GM18858 (cell line): ENCODE results near the gene DPH5.
"Not testable (repeated sequence)": the region's sequence is repeated elsewhere in the genome, so short reads cannot be mapped to it uniquely, and the experiment has no call there.

Source experiments
- ATAC-seq: cut with Tn5 transposase; IDR thresholded peaks from one replicate; pipeline ENCODE4 v1.9.1; 2021; ENCODE audit not compliant: unreplicated experiment

DPH5 gene

DNA sequence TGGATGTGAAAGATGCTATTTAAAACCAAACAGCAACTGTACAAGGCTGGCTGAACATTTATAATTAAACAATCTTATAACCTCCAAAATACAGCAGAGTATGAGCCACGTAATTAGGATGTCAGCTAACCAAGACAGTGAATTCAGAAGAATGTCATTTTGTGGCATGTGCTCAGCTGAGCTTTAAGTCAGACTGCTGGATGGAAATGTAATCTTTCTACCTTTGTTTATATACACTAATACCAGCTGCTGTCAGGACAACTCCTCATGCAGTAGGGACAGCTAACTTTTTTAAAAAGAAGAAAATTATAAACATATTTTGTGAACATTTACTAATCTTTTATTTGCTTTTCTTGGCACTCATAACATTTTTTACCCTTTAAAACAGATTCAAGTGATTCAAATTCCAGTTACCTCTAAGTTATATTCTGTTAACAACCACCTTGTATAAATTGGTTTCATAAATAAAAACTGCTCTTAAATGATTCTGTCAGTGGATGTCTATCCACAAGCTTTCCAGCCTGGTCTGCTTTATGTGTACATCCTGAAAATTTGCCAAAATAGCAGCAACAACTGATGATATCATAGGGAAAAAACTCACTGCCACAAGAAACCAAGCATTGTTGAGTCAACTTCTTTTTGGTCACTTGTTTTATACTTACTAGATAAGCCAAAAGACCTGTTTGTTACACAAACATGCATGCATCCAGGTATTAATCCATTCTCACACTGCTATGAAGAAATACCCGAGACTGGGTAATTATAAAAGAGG lies 36.1 kb downstream of the DPH5 start:
- no peak for ATAC-seq

DNA sequence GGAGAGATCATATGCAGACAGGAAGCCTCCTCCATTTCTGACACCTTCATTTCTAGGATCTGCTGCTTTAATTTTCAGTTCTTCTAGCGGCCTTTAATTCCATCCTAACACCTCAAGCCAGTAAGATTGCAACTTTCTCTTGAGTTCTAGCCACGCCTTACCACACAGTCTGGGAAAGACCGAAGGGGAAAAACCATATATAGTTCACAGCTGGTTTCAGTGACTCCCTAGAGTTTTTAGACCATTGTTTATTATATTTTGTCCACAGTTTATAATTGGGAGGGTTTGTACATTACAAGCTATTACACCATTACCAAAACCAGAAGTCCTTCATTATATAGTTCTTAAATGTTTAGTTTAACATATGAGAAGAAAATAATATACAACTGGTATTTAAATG lies 37.5 kb downstream of the DPH5 start:
- no peak for ATAC-seq

DNA sequence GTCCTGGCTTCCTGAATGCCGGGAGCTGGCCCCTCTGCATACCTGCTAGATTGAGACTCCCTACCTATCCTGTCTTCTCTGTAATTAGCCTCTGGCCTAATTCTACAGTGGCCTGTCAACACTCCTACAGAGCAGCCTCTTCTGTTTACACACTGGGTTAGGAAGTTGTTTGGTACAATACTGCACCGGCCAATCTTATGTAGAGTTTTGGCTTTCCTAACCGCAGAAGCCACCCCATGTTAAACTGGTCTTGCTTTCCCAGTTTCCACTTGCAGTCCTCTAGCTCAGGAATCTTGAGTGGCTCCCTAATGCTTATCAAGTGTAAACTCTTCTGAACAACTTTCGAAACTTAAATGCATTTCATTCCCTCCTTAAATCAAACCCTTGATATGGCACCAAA lies 42.8 kb downstream of the DPH5 start:
- ATAC-seq, result no peak

DNA sequence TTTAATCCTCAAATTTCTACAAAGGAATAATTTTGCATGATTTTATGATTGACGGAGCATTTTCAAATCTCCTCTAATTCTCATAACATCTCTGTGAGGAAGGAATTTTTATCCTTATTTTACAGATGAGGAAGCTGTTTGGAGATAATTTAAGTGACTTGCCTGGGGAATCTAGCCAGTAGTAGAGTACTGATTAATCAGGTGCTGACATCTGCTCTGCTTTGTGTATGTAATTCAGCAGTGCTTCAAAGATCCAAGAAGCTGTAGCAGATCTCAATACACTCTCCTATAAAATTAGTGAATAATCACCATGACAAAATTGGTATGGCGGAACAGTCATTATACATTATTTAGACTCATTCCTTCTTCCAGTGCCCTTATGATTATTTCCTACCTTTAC lies 46.0 kb downstream of the DPH5 start:
- no peak for ATAC-seq

DNA sequence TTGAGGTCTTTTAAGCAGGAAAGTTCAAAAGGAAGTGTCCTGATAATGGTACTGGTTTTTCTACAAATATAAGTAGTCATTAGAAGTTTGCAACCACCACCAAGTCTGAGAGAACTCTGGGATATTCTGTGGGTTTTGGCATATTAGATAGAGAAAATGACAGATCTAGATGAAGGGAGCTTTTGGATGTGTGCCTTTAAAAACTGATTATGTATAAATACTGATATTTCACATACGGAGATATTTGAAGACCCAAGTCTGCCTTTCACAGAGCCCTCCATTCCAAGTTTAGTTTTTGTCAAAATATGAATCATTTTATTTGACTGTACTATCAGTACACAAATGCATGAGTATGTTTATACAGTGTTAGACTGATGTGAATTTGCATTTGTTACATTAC lies 48.6 kb downstream of the DPH5 start:
- ATAC-seq, result no peak

DNA sequence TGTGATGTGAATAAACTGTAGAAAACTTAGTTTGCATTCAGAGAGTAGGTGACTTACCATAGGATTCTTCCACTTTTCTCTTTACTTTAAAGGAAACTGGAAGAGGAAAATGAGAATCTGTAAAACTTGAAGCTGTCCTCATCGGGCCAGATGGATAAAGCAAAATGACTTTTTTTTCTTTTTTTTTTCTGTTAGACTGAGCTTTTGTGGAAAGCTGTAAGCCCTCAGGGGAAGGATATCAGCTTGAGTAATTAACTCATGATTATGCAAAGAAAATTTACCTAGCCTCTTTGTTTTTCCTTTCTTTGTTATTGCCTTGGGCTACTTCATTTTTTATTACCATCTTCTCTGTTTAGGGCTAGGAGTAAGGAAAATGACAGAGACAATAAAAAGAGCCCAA lies 53.4 kb downstream of the DPH5 start:
- ATAC-seq, result no peak

DNA sequence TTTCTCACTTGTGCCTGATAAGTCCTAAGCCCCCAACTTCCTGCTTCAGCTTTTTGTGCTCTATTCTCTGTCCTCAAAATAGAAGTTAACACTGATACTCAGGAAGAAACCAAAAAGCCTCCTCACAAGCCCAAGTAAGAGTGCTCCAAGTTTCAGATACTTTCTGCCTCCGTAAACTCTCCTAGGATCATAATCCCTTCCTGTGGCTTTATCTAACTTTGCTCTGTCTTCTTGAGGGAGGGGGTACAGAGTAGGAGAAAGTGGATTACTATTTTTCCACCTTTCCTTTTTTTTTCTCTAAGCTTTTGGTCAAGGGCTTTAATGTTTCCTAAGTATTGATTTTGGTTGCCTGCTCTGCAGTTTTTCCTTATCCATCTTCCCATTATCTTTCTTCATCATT lies 54.6 kb downstream of the DPH5 start:
- ATAC-seq, result no peak

DNA sequence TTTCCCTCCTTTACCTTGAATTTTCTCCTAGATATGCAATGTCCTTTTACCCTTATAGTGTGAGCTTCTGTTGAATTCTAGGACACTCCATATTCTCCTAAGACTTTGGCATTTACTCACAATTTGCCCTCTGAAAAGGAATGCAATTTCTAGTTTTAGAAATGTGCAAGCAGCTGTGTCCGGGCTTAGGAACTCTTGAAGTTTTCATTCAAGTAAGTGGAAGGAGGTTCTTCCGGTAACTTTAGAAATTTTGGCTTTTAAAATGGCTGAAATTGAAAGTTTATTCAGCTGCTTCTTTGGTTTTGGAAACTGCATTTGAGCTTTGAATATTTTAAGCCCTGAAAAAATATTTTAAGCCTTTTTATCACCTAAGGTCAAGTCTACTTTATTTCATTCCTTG lies 56.3 kb downstream of the DPH5 start:
- ATAC-seq, result no peak

DNA sequence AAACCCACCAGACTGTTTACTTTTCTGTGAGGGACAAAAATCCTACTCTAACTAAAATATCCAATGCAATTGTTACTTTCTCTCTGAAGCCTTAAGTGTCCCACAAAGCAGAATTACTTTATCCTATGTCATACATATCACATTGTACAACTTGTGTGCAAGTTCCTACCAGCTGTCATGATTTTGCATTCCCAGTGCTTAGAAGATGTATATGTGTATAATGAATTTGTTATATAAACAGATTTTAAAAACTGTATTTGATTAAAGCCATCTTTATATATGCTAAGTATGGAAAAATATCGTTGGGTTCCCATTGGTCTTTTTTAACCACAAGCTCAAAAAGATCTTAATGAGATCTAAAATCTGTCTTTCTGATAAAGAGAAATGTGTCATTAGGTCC lies 57.0 kb downstream of the DPH5 start:
- ATAC-seq, result no peak

DNA sequence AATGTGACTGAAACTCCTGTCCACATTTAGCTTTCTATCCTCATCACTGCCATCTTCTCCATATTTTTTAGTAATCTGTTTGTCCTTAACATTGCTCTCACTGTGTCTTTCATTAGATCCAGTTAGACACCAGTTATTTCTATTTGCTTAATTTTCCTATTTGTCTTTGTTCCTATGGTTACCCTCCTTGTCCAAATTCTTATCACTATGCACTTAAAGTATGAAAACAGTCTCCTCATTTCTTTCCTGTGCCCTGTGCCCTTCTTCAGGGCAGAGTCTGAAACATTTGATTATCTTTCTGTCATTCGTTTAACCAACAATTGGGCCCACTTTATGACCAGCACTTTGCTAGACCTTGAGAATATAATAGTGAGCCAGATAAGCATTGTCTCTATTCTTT lies 65.5 kb downstream of the DPH5 start:
- no peak for ATAC-seq

DNA sequence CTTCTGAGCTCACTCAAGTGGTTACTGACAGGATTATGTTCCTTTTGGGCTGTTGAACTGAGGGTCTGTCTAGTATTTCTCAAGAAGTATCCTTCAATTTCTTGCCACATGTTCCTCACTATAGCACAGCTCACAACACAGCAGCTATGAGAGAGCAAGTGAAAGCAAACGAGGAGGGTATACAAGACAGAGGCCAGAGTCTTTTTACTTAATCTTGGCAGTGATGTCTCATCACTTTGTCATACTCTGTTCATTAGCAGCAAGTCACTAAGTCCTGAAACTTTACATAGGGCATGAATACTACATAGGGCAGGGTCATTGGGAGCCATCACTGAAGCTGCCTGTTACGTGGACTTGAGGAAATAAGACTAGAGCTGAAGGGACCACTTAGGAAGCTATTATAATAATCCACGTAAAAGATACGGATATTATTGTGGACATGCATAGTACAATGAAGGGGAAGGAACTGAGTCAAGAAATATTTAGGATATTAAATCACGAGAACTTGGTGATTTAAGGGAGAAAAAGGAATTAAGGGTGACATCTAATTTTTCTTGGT lies 66.0 kb downstream of the DPH5 start:
- ATAC-seq, result no peak

DNA sequence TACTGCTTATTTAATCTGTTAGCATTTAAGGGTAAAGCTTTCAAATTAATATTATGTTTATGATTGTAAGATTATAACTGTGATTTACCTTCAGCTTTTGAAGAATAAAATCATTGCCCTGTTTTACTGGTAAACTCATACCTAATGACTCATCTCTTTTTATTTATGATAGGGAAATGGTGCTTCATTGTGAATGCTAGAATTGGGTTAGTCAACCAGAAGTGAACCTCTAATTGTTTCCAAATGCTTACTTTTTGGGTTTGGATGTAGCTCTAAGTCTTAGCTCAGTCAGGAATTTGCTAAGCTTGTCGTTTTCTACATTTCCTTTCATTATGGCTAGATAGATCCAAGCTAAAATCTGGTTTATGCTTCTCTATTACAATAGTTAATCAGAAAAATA lies 70.3 kb downstream of the DPH5 start:
- no peak for ATAC-seq

DNA sequence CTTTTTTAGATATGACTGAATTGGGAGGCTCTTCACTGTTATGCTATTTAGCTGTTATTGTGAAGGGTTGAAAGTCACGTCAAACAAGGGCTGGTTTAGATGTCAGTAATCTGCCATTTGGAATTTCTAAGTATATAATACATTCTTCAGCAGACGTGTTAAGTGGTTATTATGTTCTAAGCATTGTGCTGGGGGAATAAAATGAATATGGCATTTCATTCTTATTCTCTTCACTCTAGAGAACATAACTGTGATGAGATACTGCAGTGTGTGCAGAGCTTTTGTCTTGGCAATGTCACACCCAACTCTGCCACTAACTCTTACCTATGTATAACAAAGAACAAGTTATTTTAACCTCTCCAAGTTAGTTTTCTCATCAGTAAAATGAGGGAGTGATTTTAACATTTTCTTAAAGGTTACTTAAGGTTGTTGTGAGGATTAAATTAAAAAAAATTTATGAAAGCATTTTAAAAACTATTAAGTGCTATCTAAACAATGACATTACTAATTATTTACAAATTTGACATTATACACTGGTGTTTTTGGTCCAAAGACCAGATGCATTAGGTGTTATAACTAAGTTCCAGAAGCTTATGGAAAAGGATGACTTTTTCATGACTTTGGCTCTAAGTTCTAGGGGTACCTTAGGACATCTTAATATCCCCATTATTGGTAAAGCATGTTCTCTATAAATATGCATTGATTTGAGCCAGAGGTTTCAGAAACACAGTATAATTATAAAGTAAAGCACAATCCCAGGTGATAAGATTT lies 71.4 kb downstream of the DPH5 start:
- no peak for ATAC-seq

DNA sequence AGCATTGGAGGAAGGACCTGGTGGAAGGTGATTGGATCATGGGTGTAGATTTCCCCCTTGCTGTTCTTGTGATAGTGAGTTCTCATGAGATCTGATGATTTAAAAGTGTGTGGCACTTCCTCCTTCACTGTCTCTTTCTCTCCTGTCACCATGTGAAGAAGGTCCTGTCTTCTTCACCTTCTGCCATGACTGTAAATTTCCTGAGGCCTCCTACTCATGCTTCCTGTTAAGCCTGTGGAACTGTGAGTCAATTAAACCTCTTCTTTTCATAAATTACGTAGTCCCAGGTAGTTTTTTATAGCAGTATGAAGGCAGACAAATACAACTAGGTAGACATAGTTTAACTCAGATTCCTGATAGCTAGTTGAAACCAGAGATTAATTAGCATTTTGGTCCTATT lies 72.6 kb downstream of the DPH5 start:
- not testable (repeated sequence) for ATAC-seq

DNA sequence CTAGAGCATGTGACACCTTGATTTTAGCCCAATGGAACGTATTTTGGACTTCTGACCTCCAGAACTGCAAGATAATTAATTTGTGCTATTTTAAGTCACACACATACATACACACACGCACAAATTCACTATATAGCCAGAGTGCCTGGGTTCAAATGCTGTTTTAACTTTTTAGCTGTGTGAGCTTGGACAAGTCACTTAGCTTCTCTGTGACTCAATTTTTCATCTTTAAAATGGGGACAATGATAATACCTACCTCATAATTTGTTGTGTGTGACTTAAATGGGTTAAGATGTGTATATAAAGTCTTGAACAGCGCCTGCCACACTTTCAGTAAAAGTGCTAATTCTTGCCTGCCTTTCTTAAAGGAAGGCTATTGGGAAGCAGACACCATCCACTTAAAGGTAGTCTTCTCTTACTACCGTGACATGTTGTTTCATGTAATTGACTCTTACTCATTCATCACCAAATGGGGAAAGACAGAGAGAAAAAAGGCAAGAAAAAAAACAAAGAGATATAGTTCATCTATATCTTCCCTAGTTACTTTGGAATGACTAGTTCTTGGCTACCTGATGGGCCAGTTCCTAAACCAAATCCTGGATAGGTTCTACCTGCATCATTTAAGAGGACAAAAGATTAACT lies 73.4 kb downstream of the DPH5 start:
- no peak for ATAC-seq

DNA sequence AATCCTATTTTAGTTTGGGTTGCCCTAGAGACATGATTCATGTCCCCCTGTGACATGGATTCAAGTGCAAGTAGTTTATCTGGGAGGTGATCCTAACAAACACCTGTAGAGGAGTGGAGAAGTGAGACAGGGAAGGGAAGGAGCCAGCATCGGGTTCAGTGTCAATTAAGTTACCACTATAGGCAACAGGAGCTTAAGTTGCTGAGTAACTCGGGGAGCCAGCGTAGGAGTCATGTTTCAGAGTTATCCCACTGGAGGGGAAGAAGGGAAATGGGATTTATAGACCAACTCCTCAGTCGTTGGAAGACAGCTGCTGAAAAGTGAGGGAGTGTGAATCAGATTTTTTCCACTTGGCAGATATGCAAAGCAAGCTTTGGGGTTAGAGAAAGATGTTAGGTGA lies 74.8 kb downstream of the DPH5 start:
- ATAC-seq, result no peak

DNA sequence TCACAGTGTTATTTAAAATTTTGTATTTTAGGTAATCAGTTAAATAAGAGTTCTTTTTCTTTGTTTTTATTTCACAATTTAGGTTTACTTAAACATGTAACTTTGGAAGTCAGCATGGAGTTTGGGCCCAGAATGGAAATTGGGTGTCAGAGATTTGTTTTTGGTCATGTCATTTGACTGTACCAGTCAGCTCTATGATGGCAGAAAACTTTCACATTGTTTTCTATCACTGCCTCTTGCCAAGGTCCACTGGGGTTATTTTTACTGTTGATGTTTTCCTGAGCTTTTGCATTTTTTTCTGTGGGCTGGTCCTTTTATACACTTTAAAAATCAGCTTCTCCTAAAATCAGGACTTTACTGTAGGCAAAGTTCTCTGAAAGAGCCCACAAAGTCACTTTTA lies 75.2 kb downstream of the DPH5 start:
- no peak for ATAC-seq

DNA sequence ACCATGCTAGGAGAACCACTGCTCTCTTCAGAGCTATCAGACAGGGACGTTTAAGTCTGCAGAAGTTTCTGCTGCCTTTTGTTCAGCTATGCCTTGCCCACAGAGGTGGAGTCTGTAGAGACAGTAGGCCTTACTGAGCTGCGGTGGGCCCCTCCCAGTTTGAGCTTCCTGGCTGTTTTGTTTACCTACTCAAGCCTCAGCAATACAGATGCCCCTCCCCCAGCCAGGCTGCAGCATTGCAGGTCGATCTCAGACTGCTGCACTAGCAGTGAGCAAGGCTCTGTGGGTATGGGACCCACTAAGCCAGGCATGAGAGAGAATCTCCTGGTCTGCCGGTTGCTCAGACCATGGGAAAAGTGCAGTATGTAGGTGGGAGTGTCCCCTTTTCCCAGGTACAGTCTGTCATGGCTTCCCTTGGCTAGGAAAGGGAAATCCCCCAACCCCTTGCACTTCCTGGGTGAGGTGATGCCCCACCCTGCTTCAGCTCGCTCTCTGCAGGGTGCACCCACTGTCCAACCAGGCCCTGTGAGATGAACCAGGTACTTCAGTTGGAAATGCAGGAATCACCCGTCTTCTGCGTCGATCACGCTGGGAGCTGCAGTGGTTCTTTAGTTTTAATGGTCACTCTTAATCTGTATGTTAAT lies 75.9 kb downstream of the DPH5 start:
- not testable (repeated sequence) for ATAC-seq

DNA sequence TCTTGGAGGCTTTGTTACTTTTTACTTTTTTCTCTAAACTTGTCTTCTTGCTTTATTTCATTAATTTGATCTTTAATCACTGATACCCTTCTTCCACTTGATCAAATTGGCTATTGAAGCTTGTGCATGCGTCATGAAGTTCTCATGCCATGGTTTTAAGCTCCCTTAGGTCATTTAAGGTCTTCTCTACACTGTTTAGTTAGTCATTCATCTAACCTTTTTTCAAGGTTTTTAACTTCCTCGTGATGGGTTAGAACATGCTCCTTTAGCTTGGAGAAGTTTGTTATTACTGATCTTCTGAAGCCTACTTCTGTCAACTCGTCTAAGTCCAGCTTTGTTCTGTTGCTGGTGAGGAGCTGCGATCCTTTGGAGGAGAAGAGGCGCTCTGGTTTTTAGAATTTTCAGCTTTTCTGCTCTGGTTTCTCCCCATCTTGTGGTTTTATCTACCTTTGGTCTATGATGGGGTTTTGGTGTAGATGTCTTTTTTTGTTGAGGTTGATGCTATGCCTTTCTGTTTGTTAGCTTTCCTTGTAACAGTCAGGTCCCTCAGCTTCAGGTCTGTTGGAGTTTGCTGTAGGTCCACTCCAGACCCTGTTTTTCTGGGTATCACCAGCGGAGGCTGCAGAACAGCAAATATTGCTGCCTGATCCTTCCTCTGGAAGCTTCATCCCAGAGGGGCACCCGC lies 76.7 kb downstream of the DPH5 start:
- not testable (repeated sequence) for ATAC-seq

DNA sequence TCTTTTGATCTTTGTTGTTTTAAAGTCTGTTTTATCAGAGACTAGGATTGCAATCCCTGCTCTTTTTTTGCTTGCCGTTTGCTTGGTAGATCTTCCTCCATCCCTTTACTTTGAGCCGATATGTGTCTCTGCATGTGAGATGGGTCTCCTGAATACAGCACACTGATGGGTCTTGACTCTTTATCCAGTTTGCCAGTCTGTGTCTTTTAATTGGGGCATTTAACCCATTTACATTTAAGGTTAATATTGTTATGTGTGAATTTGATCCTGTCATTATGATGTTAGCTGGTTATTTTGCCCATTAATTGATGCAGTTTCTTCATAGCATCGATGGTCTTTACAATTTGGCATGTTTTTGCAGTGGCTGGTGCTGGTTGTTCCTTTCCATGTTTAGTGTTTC lies 77.8 kb downstream of the DPH5 start:
- not testable (repeated sequence) for ATAC-seq

DNA sequence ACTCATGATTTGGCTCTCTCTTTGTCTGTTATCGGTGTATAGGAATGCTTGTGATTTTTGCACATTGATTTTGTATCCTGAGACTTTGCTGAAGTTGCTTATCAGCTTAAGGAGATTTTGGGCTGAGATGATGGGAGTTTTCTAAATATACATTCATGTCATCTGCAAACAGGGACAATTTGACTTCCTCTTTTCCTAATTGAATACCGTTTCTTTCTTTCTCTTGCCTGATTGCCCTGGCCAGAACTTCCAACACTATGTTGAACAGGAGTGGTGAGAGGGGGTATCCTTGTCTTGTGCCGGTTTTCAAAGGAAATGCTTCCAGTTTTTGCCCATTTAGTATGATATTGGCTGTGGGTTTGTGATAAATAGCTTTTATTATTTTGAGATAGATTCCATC lies 79.5 kb downstream of the DPH5 start:
- ATAC-seq, result not testable (repeated sequence)
